PC-9 (cell line): Measurements from ENCODE around the gene SDR42E1.
A peak's percentile ranks its signal among the peaks of the same experiment; 100 is the strongest.

Source experiments
- CTCF ChIP-seq: fragments of 200-600 bp; sonication (generic); conservative IDR thresholded peaks from 2 replicates; pipeline ENCODE4 v1.6.1; 2017; ENCODE audit warnings: mixed run types, antibody characterized with exemption, mild to moderate bottlenecking, moderate library complexity
- EZH2 ChIP-seq: fragments of 200-600 bp; sonication (generic); IDR thresholded peaks from 2 replicates; pipeline ENCODE4 v1.8.0; 2017; ENCODE audit warnings: antibody characterized with exemption, low read depth

- TF ChIP-seq EZH2 (no peak), CTCF (peak; percentile 74)
These were observed 70.3 kb downstream of the SDR42E1 start for GRCh38 chr16:81940781-81941560.
